Pons (tissue), 1 donor: ENCODE data around the gene LEFTY2.
"Not testable (repeated sequence)": the region's sequence is repeated elsewhere in the genome, so short reads cannot be mapped to it uniquely, and the experiment has no call there.

Source experiments
- DNase-seq: peaks from one replicate; pipeline ENCODE4 v3.0.0-alpha.2; 2016; ENCODE audit warnings: low spot score

Gene LEFTY2

GRCh38 chr1:225903623-225904022 is 37.4 kb downstream of the LEFTY2 start:
- no peak for DNase-seq

- DNase-seq, result no peak
These were observed 41.7 kb downstream of the LEFTY2 start for GRCh38 chr1:225899044-225899925.

GRCh38 chr1:225897595-225898514 is 43.2 kb downstream of the LEFTY2 start:
- DNase-seq, result no peak

- DNase-seq, result no peak
These were observed 44.0 kb downstream of the LEFTY2 start for GRCh38 chr1:225896937-225897549.

- DNase-seq, result no peak
These were observed 44.5 kb downstream of the LEFTY2 start for GRCh38 chr1:225896494-225896893.

- DNase-seq, result no peak
These were observed 48.7 kb downstream of the LEFTY2 start for GRCh38 chr1:225892307-225892706.

GRCh38 chr1:225891229-225891972 is 49.6 kb downstream of the LEFTY2 start:
- DNase-seq, result no peak

- DNase-seq, result no peak
These were observed 50.4 kb downstream of the LEFTY2 start for GRCh38 chr1:225890346-225891228.

- DNase-seq, result no peak
These were observed 51.3 kb downstream of the LEFTY2 start for GRCh38 chr1:225889743-225890142.

GRCh38 chr1:225888898-225889601 is 52.0 kb downstream of the LEFTY2 start, which contains the start of gene LEFTY1:
LEFTY1 (minus strand) TSS chr1:225889146; CDS start chr1:225889066, 80 bp downstream.
- no peak for DNase-seq

GRCh38 chr1:225888289-225888897 is 52.6 kb downstream of the LEFTY2 start:
- no peak for DNase-seq

- DNase-seq, result not testable (repeated sequence)
These were observed 53.3 kb downstream of the LEFTY2 start for GRCh38 chr1:225887554-225888288.

- no peak for DNase-seq
These were observed 54.0 kb downstream of the LEFTY2 start for GRCh38 chr1:225887030-225887314.
